Body of pancreas (tissue), 4 donors: ENCODE data around the gene SMIM32.
A peak's percentile ranks its signal among the peaks of the same experiment; 100 is the strongest.

Experiments used
- CTCF ChIP-seq, 7 experiments: fragments of 450-650 bp in 4 of 7; fragments of 200-600 bp in 3 of 7; sonication (generic) in 3 of 7; IDR thresholded peaks; one replicate each; pipeline ENCODE4 v1.5.1; 2016 to 2019; ENCODE audit warnings: antibody characterized with exemption in 7 of 7
- POLR2A ChIP-seq, 3 donors: fragments of 450-650 bp; IDR thresholded peaks; one replicate each; pipeline ENCODE4 v1.6.1; 2016; ENCODE audit warnings: antibody characterized with exemption in 3 of 3, mild to moderate bottlenecking in 2 of 3

- peak in 6 of 7 experiments; percentile 31 to 66 (median 62) for TF ChIP-seq CTCF (IDR thresholded peaks at IDR 0.05)
- TF ChIP-seq POLR2A (IDR thresholded peaks at IDR 0.05), result no peak
Observed at GRCh38 chr5:136174021-136174659, 18.8 kb downstream of the SMIM32 start.
